Fibroblast of mammary gland (primary cell): ENCODE results near the gene LRBA.

Source experiments
- DNase-seq: peaks from one replicate; pipeline ENCODE4 v3.0.0-alpha.2; 2010; ENCODE audit warnings: low read depth
- H3K4me3 ChIP-seq: 2 replicates; pipeline ENCODE4 v1.5.1; 2011; ENCODE audit warnings: low read depth, mild to moderate bottlenecking, low read length, moderate library complexity; ENCODE audit not compliant: control insufficient read depth
- TF ChIP-seq, protein P1 (sequence below): conservative IDR thresholded peaks from 2 replicates; pipeline ENCODE4 v1.5.1; 2011; ENCODE audit warnings: low read depth, low read length, inconsistent platforms; ENCODE audit not compliant: control insufficient read depth, insufficient read depth

LRBA gene

DNA sequence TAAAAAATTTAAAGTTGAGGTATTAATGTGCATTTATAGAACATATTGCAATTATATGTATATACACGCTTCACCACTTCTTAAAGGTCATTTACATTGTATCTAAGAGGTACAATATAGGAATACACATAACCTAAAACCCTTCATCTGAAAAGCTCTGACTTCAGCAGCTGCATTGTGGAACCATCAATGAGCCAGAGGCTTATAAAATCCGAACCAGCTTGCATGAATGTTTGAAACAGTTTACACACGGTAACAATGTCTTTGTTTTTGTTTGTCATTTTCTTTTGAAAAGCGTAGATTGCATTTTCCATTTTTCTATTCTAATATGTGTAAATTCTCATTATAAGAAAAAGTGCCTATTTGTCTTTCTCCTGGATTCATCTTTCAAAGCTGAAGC, 715.3 kb downstream of the LRBA start:
- TF ChIP-seq, protein P1, sequence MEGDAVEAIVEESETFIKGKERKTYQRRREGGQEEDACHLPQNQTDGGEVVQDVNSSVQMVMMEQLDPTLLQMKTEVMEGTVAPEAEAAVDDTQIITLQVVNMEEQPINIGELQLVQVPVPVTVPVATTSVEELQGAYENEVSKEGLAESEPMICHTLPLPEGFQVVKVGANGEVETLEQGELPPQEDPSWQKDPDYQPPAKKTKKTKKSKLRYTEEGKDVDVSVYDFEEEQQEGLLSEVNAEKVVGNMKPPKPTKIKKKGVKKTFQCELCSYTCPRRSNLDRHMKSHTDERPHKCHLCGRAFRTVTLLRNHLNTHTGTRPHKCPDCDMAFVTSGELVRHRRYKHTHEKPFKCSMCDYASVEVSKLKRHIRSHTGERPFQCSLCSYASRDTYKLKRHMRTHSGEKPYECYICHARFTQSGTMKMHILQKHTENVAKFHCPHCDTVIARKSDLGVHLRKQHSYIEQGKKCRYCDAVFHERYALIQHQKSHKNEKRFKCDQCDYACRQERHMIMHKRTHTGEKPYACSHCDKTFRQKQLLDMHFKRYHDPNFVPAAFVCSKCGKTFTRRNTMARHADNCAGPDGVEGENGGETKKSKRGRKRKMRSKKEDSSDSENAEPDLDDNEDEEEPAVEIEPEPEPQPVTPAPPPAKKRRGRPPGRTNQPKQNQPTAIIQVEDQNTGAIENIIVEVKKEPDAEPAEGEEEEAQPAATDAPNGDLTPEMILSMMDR, result no peak
- no peak for DNase-seq
- no peak overlapping the region for H3K4me3 ChIP-seq

DNA sequence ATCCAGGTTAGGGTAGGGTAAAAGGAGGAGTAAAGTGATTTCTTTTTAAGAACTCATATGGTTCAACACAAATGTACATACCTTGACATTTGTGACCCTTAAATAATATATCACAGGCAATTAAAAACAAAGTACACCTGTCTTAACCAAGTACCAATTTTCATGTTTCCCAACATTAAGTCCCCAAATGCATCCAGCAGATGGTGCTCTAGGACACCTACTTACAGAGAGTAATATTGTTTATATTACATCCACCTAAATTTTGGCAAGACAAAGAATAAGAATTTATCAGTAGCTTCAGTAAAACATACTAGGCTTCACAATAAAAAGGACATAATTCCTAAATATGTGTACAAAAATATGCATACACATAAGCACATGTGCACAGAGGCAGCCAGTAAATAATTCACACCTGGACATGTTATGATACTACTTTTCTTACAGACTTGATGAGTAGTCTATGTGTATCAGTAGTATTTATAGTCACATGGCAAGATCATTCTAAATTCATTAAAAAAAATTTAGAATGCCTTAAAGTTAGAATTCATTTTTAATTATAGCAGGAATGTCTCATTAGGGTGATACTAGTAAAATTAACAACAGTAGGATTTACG, 717.1 kb downstream of the LRBA start:
- TF ChIP-seq, protein P1, result peak; percentile 83
- no peak overlapping the region for H3K4me3 ChIP-seq
- peak; percentile 80 for DNase-seq

DNA sequence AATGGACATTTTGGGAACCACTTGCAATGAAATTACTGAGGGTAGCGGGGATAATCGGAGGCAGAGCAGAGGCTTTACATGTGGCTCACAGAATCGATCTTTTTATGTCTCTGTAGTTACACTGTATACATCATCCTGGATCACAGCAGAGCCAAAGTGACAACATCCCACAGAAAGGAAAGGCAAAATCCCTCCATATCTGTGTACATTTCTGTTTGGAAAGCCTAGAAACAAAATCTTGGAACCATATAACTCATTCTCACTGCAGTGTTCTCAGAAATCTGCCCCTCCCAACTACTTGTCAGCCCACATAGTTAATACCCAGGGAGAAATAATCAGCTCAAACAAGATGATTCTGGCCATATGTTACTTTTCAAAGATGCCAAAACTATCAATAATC, 725.2 kb downstream of the LRBA start:
- no peak overlapping the region for H3K4me3 ChIP-seq
- TF ChIP-seq, protein P1, result no peak
- no peak for DNase-seq

DNA sequence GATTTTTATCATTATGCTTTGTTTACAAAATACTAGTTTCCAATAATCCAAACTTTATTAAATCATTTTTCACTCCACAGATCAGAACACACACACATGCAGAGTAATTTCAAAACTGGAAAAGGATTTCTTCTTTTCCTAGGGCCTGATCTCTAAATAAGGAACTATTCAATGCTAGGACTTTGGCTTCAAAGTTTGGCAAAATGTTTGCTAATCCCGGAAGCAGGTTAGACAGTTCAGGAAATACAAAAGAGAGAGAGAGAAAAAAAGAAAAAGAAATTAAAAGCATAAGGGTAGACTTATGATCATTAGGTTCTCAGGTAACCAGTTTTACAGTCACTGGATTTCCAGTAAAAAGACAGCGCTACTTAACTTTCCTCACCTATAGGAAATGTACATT, 725.9 kb downstream of the LRBA start:
- no peak for DNase-seq
- TF ChIP-seq, protein P1, result no peak
- H3K4me3 ChIP-seq, result no peak overlapping the region

DNA sequence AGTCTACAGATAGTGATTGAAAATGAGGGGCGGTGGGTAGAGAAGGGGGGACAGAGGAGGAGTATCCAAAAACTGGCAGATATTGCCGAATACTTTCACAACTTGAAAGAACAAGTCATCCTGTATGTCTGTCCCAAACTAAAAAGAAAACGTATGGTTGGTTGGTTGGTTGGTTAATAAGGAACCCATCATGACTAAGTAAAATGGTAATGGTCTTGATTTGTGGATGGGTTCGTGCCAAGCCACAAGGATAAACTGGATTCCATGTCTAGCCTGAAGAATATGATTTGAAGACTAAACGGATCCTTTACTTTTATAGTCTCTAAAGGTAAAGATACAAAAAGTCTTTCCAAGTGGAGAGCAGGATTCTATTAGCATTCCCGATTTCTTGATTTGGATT, 728.4 kb downstream of the LRBA start:
- TF ChIP-seq, protein P1, result no peak
- H3K4me3 ChIP-seq, result no peak overlapping the region
- DNase-seq, result peak; percentile 36

DNA sequence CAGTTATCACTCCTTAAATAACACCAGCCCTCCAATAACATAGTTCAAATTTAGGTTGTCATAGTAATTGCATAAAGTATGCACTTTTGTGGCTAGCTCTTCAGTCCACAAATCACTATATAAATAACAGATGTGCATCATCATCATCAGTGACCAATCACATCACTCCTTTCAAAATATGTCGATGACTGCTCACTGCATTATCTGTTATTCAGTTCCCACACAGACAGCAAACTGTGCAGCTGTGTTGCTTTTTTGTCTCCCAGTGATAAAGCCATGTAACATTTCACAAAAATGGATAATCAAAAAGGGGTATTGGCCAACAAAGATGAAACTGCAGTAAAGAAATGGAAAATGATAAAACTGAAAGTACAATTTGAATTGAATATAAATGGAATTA, 731.4 kb downstream of the LRBA start:
- no peak overlapping the region for H3K4me3 ChIP-seq
- TF ChIP-seq, protein P1, result no peak
- peak; percentile 97 for DNase-seq

DNA sequence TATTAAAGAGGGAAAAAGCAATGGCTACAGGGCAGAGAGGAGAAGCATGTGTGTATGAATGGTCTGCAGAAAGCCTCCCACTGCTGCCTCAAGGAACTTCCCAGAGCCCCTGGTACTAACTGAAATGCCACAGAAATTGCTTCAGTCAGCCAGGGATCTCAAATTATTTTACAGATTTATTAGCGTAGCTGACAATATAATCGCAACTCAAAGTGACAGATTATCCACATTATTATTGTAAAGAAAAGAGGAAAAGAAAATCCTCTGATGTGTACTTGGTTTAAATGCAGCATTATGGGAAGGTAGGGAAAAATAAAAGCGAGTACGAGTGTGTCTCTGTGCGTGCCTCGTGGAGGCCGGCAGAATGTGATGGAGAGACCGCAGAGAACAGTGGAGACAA, 734.1 kb downstream of the LRBA start:
- no peak for DNase-seq
- TF ChIP-seq, protein P1, result no peak
- H3K4me3 ChIP-seq, result no peak overlapping the region
